Activated CD4-positive, CD25-positive, alpha-beta regulatory T cell (primary cell): Measurements from ENCODE around the gene SIN3A.
"Not testable (repeated sequence)": the region's sequence is repeated elsewhere in the genome, so short reads cannot be mapped to it uniquely, and the experiment has no call there.

Source experiments
- DNase-seq, 4 experiments: peaks; one replicate each; lab custom pipeline; 2025; lab: John Stamatoyannopoulos, UW

SIN3A gene

GRCh38 chr15:75450307-75451201 is 936 bp downstream of the SIN3A start:
- peak; percentile 93 to 98 (median 97) for DNase-seq

GRCh38 chr15:75449585-75450306 is 1.7 kb downstream of the SIN3A start:
- no peak for DNase-seq

DNA sequence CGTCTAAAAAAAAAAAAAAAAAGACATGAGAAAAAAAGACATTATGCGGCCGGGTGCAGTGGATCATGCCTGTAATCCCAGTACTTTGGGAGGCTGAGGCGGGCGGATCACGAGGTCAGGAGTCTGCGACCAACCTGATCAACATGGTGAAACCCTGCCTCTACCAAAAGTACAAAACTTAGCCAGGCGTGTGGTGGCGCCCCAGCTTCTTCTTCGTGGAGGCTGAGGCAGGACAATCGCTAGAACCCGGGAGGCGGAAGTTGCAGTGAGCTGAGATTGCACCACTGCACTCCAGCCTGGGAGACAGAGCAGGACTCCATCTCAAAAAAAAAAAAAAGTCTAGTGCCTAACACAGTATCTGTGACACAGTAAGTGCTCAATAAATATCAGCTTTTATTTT is 3.3 kb downstream of the SIN3A start:
- not testable (repeated sequence) for DNase-seq

DNA sequence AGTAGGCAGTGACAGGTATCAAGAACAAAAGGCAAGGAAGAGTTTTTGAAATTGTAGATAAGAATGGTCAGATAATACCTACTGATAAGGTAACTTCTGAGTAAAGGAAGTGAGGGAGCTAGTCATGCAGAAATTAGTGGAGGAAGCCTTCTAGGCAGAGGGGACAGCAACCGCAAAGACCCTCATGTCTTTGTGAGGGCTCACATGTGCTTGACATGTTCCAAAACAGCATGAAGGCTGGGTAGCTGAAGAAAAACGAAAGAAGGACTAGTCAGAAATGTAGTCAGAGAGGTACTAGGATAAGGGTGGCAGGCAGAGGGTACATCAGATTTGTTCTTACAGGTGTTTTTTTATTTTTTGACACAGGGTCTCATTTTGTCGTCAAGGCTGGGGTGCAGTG is 5.3 kb downstream of the SIN3A start:
- DNase-seq, result no peak

DNA sequence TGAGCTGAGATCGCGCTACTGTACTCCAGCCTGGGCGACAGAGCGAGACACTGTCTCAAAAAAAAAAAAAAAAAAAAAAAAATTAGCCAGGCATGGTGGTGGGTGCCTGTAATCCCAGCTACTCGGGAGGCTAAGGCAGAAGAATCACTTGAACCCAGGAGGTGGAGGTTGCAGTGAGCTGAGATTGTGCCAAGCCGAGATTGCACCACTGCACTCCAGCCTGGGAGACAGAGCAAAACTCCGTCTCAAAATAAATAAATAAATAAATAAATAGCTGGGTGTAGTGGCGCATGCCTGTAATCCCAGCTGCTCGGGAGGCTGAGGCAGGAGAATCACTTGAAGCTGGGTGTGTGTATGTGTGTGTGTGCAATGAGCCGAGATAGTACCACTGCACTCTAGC is 6.2 kb downstream of the SIN3A start:
- DNase-seq, result not testable (repeated sequence)

GRCh38 chr15:75443972-75444453 is 7.5 kb downstream of the SIN3A start:
- not testable (repeated sequence) for DNase-seq

- DNase-seq, result no peak
These were observed 13.8 kb downstream of the SIN3A start for GRCh38 chr15:75437721-75438120.

DNA sequence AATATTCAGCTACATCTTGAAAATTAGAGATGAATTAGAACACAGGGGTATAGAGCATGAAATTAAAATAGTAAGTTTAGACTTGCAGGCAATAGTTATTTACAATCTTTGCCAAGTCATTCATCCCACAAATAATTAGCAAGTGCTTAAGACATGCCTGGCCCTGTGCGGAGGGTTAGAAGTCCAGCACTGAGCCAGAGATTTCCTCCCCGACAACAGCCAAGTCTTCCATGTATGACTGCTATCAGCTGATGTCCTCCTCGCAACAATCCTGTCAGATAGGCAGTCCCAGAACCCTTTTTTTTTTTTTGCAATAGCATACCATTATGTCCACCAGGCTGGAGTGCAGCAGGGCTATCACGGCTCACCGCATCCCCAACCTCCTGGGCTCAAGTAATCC is 14.6 kb downstream of the SIN3A start:
- DNase-seq, result no peak

- DNase-seq, result no peak
These were observed 19.8 kb downstream of the SIN3A start for GRCh38 chr15:75431682-75432081.

DNA sequence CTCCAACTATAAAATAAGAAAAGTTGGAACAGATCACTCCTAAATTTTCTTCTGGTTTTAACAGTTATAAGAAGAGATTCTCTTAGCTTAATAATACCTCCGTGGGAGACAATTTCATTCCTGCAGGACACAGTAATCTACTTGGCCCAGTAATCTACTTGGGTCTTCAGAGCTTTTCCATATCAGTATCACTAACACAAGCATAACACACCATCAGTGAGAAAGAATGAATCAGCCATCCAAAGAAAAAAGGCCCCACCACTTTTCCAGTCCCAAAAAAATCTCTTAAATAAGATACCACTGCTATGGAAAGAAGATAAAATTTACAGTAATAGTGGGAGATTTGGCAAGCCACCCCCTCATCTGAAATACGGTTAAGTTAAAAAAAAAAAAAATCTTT is 20.2 kb downstream of the SIN3A start:
- no peak for DNase-seq

DNA sequence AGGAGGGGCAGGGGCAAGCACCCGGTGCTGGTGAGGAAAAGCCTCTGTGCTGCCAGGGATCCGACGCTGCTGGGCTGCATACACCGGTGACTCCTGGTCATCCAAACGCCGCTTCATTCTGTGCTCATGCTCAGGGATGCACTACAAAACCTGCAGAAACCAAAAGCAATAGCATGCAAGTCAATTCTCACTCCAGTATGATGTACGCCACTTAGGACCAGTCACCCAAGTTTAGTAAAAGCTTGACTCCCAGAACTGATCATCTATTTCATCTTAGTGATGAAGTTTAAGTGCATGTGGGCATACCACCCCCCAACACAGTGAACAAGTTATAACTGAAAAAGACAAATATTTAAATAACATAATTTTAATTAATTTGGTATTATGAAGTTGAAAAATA is 21.2 kb downstream of the SIN3A start:
- DNase-seq, result no peak

DNA sequence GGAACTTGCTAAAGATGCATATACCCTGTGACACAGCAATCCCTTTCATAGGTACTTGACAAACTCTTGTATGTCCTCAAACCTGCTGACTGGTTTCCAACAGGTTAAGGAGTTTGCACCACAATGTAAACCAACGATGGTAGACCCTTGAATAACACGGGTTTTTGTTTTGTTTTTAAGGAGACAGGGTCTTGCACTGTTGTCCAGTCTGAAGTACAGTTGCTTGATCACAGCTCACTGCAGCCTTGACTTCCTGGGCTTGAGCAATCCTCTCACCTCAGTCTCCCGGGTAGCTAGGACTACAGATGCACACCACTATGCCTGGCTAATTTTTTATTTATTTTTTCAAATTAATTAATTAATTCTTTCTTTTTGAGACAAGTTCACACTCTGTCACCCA is 23.3 kb downstream of the SIN3A start:
- no peak for DNase-seq

DNA sequence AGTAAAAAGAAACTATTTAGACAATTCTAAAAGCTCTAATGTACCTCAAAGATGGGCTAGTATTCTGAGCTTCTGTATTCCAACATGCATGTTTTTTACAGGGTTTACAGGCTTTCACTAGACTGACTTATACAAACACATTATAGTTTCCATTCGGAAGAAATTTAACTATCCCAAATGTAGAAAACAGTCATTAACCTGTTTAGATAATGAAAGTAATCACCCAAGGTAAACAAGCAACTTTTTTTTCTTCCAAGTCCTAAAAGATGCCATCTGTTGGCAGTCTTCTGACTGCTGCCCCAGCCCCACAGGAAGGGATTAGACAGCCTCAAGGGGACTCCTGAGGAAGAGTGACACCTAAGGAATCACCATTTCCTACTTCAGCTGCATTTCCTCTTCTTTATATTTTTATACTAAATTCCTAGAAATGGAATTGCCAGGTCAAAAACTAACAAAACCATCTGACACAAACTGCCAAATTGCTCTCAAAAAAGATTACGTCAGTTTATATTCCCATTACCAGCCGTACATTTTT is 25.5 kb downstream of the SIN3A start:
- no peak for DNase-seq

DNA sequence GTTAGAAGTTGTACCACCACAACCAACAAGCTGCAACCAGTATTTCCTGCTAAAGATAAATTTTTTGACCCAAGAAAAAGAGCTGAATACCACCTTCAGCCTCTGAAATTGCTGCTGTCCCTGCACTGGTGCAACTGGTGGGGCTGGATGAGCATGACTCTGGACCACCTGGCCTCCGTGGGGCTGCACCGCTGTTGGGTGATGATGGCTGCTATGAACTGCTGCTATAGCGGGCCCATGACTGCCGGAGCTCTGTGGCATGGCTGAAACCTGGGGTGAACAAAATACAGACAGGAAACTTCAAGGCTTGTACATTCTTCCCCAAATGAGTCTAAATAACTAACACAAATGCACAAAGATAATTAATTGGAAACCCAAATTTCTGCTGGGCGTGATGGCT is 28.9 kb downstream of the SIN3A start:
- DNase-seq, result no peak

- no peak for DNase-seq
These were observed 30.8 kb downstream of the SIN3A start for GRCh38 chr15:75420698-75421097.

GRCh38 chr15:75416584-75416983 is 34.9 kb downstream of the SIN3A start:
- DNase-seq, result no peak

- DNase-seq, result no peak
These were observed 41.3 kb downstream of the SIN3A start for GRCh38 chr15:75410196-75410595.

DNA sequence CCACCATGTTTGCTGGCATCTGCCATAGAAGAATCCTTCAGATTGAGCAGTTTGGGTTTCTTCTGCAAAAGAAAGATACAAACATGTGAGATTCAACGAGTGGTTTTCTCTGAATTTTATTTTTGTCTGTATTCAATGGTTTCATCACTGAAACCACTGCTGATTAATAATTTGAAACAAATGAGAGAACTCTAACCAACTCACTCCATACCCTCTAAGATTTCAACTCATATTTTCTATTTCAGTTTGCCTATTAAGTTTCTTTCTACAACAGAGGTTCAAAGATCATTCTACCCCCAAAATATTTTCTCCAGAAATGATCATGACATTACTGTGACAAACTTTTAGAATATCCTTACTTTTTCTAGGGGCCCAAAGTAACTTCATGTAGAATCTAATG is 44.4 kb downstream of the SIN3A start:
- DNase-seq, result no peak

DNA sequence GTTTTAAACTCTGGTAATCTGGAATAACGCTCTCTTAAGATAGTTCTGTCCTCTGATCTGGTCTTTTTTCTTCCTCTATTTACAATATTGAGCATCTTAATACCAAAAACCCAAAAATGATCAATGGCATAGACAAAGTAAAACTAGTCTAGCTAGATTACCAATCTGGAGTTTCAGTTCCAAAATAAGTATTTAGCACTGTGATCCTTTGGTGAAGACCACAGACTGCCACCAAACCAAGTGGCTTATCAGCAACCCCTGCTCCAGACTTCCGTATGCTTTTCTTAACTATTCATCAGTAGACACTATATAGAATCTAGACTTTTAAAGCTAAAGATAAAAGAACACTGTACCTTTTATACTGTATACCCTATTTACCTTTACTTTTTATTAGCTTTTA is 47.6 kb downstream of the SIN3A start:
- DNase-seq, result no peak

- DNase-seq, result no peak
These were observed 54.0 kb downstream of the SIN3A start for GRCh38 chr15:75397494-75397893.

- no peak for DNase-seq
These were observed 61.6 kb downstream of the SIN3A start for GRCh38 chr15:75389791-75390382.

GRCh38 chr15:75383986-75384385 is 67.5 kb downstream of the SIN3A start:
- DNase-seq, result not testable (repeated sequence)

DNA sequence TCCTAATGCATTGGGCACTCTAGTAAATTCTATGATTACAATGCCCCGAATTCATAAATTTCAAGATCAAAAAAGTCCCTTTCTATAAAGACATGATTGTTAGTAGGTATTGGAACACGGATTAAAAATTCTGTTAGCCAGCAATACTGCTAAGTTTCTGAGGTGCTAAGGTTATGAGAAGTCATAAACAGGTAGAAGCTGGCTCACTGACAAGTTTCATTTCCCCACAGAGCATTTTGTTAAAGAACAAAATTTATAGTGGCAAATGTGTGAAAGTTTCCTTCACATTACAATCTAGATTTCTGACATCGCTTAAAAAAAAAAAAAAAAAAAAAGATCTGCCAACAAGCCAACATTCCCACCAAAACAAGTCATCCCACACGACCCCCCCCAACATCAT is 70.7 kb downstream of the SIN3A start:
- no peak for DNase-seq
